ENCODE data around the gene AP3S1.
"Not testable (repeated sequence)": the region's sequence is repeated elsewhere in the genome, so short reads cannot be mapped to it uniquely, and the experiment has no call there.

DNA sequence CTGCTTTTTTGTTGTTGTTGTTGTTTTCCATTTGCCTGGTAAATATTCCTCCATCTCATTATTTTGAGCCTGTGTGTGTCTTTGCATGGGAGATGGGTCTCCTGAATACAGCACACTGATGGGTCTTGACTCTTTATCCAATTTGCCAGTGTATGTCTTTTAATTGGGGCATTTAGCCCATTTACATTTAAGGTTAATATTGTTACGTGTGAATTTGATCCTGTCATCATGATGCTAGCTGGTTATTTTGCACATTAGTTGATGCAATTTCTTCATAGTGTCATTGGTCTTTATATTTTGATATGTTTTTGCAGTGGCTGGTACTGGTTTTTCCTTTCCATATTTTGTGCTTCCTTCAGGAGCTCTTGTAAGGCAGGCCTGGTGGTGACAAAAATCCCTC is 16.8 kb upstream of the AP3S1 start:
- TF ChIP-seq, protein P1, sequence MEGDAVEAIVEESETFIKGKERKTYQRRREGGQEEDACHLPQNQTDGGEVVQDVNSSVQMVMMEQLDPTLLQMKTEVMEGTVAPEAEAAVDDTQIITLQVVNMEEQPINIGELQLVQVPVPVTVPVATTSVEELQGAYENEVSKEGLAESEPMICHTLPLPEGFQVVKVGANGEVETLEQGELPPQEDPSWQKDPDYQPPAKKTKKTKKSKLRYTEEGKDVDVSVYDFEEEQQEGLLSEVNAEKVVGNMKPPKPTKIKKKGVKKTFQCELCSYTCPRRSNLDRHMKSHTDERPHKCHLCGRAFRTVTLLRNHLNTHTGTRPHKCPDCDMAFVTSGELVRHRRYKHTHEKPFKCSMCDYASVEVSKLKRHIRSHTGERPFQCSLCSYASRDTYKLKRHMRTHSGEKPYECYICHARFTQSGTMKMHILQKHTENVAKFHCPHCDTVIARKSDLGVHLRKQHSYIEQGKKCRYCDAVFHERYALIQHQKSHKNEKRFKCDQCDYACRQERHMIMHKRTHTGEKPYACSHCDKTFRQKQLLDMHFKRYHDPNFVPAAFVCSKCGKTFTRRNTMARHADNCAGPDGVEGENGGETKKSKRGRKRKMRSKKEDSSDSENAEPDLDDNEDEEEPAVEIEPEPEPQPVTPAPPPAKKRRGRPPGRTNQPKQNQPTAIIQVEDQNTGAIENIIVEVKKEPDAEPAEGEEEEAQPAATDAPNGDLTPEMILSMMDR (IDR thresholded peaks at IDR 0.05), result not testable (repeated sequence)
- TF ChIP-seq POLR2A (IDR thresholded peaks at IDR 0.05), result not testable (repeated sequence)
